ENCODE data around the gene UGT1A1. TPM values are rescaled to one million over a fixed set of nuclear protein-coding genes. Genes with fewer than 3 reads are reported as not detected.
"Not testable (repeated sequence)": the region's sequence is repeated elsewhere in the genome, so short reads cannot be mapped to it uniquely, and the experiment has no call there.

The UGT1A1 gene
- total and polyA plus RNA-seq, 8 donors, result 0.28 TPM; not detected in 7

DNA sequence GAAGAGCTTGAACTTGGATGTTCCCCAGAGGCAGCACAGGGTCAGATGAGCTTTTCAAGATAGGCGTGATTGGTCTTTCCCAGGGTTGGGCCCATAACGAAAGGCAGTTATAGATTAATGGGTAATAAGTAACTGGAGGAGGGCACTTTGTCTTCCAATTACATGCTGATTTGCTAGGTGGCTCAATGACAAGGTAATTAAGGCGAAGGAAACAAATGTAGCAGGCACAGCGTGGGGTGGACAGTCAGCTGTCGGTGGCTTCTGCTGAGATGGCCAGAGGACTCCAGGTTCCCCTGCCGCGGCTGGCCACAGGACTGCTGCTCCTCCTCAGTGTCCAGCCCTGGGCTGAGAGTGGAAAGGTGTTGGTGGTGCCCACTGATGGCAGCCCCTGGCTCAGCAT is 41.5 kb upstream of the UGT1A1 start, which contains the start of gene UGT1A4:
TSS of gene UGT1A4 (plus strand) at position 185 of the 400 bp plus-strand sequence. CDS start at position 270, 85 bp downstream.
- H3K9me3 ChIP-seq, result no peaks in the 10 kb centered on the region
- H3K36me3 ChIP-seq, result no peaks in the 10 kb centered on the region
- no peak for FAIRE-seq
- H3K4me3 ChIP-seq, result no peak within 1 kb of the TSS
- H3K4me1 ChIP-seq, result no peaks in the 10 kb centered on the region
- no peak for ATAC-seq
- 65 to 71% methylated on average over 7 of the region's 7 CpGs for WGBS, 2 donors
- H3K27me3 ChIP-seq, result no peaks in the 10 kb centered on the region
- no peak for TF ChIP-seq CTCF (IDR thresholded peaks at IDR 0.05)
- no peak within 1 kb of the TSS for H3K27ac ChIP-seq
- intact Hi-C loops (cut with DNase I), result no loop called here
- DNase-seq, result no peak

DNA sequence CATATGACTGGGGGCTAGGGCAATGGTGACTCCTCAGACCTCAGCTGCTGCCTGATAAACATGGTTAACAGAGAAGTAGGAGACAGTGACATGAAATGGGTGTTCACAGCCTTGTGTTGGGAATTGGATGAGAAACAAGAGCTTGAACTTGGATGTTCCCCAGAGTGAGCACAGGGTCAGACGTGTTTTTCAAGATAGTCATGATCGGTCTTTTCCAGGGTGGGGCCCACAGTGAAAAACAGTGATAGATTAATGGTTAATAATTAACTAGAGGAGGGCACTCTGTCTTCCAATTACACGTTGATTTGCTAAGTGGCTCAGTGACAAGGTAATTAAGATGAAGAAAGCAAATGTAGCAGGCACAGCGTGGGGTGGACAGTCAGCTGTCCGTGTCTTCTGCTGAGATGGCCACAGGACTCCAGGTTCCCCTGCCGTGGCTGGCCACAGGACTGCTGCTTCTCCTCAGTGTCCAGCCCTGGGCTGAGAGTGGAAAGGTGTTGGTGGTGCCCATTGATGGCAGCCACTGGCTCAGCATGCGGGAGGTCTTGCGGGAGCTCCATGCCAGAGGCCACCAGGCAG is 31.3 kb upstream of the UGT1A1 start, which contains the start of gene UGT1A3:
TSS of gene UGT1A3 (plus strand) at position 320 of the 579 bp plus-strand sequence. CDS start at position 405, 85 bp downstream.
- TF ChIP-seq CTCF (IDR thresholded peaks at IDR 0.05), result no peak
- Histone ChIP-seq H3K27me3 (no peaks in the 10 kb centered on the region), H3K9me3 (no peaks in the 10 kb centered on the region), H3K36me3 (no peaks in the 10 kb centered on the region), H3K27ac (no peak within 1 kb of the TSS), H3K4me1 (no peaks in the 10 kb centered on the region), H3K4me3 (no peak within 1 kb of the TSS)
- intact Hi-C loops (cut with DNase I), result no loop called here
- DNase-seq (no peak), FAIRE-seq (no peak), ATAC-seq (no peak)
- WGBS, 2 donors, result 44 to 54% methylated on average over 8 of the region's 8 CpGs

GRCh38 chr2:233736868-233737653 is 23.0 kb upstream of the UGT1A1 start:
- H3K4me3 ChIP-seq; DNase-seq; H3K9me3 ChIP-seq; H3K27ac ChIP-seq; H3K36me3 ChIP-seq; ATAC-seq; H3K27me3 ChIP-seq; H3K4me1 ChIP-seq; FAIRE-seq; intact Hi-C loops (cut with DNase I): not testable (repeated sequence)
- WGBS, 2 donors, result 70 to 83% methylated on average over 14 of the region's 14 CpGs

- no peak for TF ChIP-seq CTCF (IDR thresholded peaks at IDR 0.05)
- Histone ChIP-seq H3K4me1 (no peaks in the 10 kb centered on the region), H3K9me3 (no peaks in the 10 kb centered on the region), H3K36me3 (no peaks in the 10 kb centered on the region), H3K27ac (no peak overlapping the region), H3K27me3 (no peaks in the 10 kb centered on the region), H3K4me3 (no peak overlapping the region)
- no peak for DNase-seq
- ATAC-seq, result no peak
- intact Hi-C loops (cut with DNase I), result no loop called here
- WGBS, 2 donors, result 69 to 74% methylated on average over 2 of the region's 2 CpGs
- no peak for FAIRE-seq
These were observed 19.2 kb upstream of the UGT1A1 start for GRCh38 chr2:233740870-233741269.

- DNase-seq (no peak), ATAC-seq (no peak), FAIRE-seq (no peak)
- WGBS, 2 donors, result 89 to 91% methylated on average over 44 to 46 of the region's 46 CpGs
- Histone ChIP-seq H3K27ac (no peak overlapping the region), H3K4me1 (no peaks in the 10 kb centered on the region), H3K4me3 (no peak overlapping the region), H3K27me3 (no peaks in the 10 kb centered on the region), H3K9me3 (no peaks in the 10 kb centered on the region), H3K36me3 (no peaks in the 10 kb centered on the region)
- TF ChIP-seq CTCF (IDR thresholded peaks at IDR 0.05), result no peak
- intact Hi-C loops (cut with DNase I), result no loop called here
These were observed 16.4 kb upstream of the UGT1A1 start for GRCh38 chr2:233743464-233744259.
